ENCODE measurements around the gene OTOP3. TPM values are rescaled to one million over a fixed set of nuclear protein-coding genes. Genes with fewer than 3 reads are reported as not detected.

The OTOP3 gene
- total RNA-seq, 1 experiment from 2014 or later = not detected

DNA sequence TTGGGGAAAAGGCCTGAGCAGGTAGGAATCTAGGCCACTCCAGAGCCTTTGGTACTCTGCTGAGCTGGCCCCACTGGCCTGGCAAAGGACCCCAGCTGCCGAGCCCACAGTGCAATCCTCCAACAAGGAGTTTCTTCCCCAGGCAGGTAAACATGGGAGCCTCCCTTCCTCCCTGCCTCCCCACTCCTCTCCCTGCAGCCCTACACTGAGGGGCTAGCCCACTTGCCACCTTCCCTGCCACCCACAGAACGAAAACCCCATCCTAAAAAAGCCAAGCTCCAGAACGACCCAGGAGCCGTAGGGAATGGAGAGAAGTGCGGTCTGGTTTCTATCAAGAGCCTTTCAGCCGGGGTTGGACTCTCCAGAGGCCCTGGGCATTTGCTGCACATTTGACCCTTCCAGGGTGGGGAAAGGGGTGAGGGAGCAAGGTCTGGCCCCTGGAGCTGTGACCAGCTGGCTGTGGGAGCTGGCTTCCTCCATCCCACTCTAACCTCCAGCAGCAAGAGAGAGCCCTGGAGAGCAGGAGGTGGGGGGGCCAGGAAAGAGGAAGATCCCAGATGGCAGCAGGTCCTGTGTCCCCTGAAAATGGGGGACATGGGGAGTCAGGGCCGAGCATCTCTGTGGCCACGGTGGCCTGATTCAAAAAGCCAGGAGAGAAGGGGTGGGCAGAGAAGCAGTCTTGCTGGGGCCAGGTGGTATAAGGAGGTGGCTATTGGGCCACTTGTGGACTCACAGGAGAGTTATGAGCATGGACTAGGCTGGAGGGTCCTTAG is 35.6 kb downstream of the OTOP3 start:
- H2BK12ac ChIP-seq (ENCODE audit: insufficient read length, low read depth, low read length) = no peak overlapping the region
- H3K79me2 ChIP-seq (ENCODE audit: insufficient read depth, low read length) = no peaks in the 10 kb centered on the region
- no peak overlapping the region for H2BK120ac ChIP-seq (ENCODE audit: low read depth, low read length, poor library complexity, severe bottlenecking)
- no peak overlapping the region for H2BK20ac ChIP-seq (ENCODE audit: low read depth, low read length, poor library complexity, severe bottlenecking)
- H2BK5ac ChIP-seq (ENCODE audit: insufficient read length, low read length) = no peak overlapping the region
- H4K20me1 ChIP-seq (ENCODE audit: control insufficient read depth, insufficient read depth, insufficient read length) = no peaks in the 10 kb centered on the region
- H3K23me2 ChIP-seq (ENCODE audit: insufficient read length, low read depth, low read length, poor library complexity, severe bottlenecking) = peaks cover 8% of the 10 kb centered on the region
- H3K79me1 ChIP-seq (ENCODE audit: insufficient read depth, low read depth, low read length, poor library complexity, severe bottlenecking) = no peaks in the 10 kb centered on the region
- Mint-ChIP-seq H3K27ac (no peak overlapping the region), H3K4me3 (peak overlapping the region; percentile 67 to 83), H3K9me3 (peaks cover 0 to 2% of the 10 kb centered on the region in 2 experiments; a peak in 1 of 5 replicates), H3K36me3 (ENCODE audit: insufficient read depth in 1 of 3, low read depth in 3 of 3) (no peaks in the 10 kb centered on the region), H3K4me1 (peaks cover 10 to 19% of the 10 kb centered on the region in 2 experiments), H3K27me3 (ENCODE audit: low read depth) (peaks cover 57% of the 10 kb centered on the region)
- H3K9me3 ChIP-seq (ENCODE audit: control insufficient read depth, low read depth, low read length) = no peaks in the 10 kb centered on the region
- H3K23ac ChIP-seq (ENCODE audit: insufficient read length, low read depth, low read length) = no peak overlapping the region
- DNase-seq = no peak
- no peak overlapping the region for H4K5ac ChIP-seq (ENCODE audit: insufficient read length, low read depth, low read length)
- H4K91ac ChIP-seq (ENCODE audit: insufficient read length, low read depth, low read length) = no peak overlapping the region
- H2AK5ac ChIP-seq (ENCODE audit: insufficient read length, low read length) = no peak overlapping the region
- H3K27me3 ChIP-seq (ENCODE audit: insufficient read depth, low read length) = peaks cover 19% of the 10 kb centered on the region
- no peak overlapping the region for H3K9ac ChIP-seq (ENCODE audit: extremely low read depth, insufficient read length, low read length)
- H2BK15ac ChIP-seq (ENCODE audit: low read depth, low read length) = no peak overlapping the region
- H3K4me1 ChIP-seq (ENCODE audit: insufficient read depth, low read length) = no peaks in the 10 kb centered on the region; the same call in 1 of the 2 replicates
- H2AFZ ChIP-seq (ENCODE audit: low read length) = no peak overlapping the region
- no peak for TF ChIP-seq CTCF (conservative IDR thresholded peaks at IDR 0.05)
- no peak overlapping the region for H3K56ac ChIP-seq (ENCODE audit: insufficient read length, low read depth, low read length)
- no peak overlapping the region for H3K27ac ChIP-seq (ENCODE audit: insufficient read length, low read depth, low read length)
- H4K8ac ChIP-seq (replicated peaks; ENCODE audit: insufficient read length, low read depth, low read length) = no peak overlapping the region
- H3K14ac ChIP-seq (ENCODE audit: insufficient read depth, low read length) = no peak overlapping the region
- peak overlapping the region; percentile 47 for H3K4me2 ChIP-seq (ENCODE audit: insufficient read depth, insufficient read length, low read length)
- no peak overlapping the region for H3K4ac ChIP-seq (ENCODE audit: low read depth, low read length)
- H3K18ac ChIP-seq (ENCODE audit: insufficient read length, low read depth, low read length) = no peak overlapping the region
- no CpG with 5 or more reads among the region's 8 CpGs for WGBS (ENCODE audit: extremely low coverage, insufficient read length, low lambda C conversion rate)
- no peak overlapping the region for H3T11ph ChIP-seq (ENCODE audit: low read length)

Data from H9 (cell line).